GM10248 (cell line): Measurements from ENCODE around the gene TRPT1.

Source experiments
- CTCF ChIA-PET: fragments of 300-600 bp; sonication (Branson Sonifier 250); formaldehyde crosslinking; extraction: SDS; loops from one replicate; lab custom pipeline; 2021; ENCODE audit warnings: antibody characterized with exemption; lab: Yijun Ruan, JAX
- POLR2A ChIA-PET: fragments of 350-650 bp; sonication (Branson Sonifier 250); formaldehyde crosslinking; extraction: SDS; loops from one replicate; lab custom pipeline; 2020; ENCODE audit warnings: antibody characterized with exemption; lab: Yijun Ruan, JAX
- DNase-seq: peaks from one replicate; pipeline ENCODE4 v3.0.0; 2012; ENCODE audit errors: extremely low spot score
- TF ChIP-seq, protein P1 (sequence below): IDR thresholded peaks from 2 replicates; pipeline ENCODE4 v1.5.1; 2012; ENCODE audit warnings: mild to moderate bottlenecking, low read depth; ENCODE audit errors: extremely low read depth, missing control alignments, control extremely low read depth

The TRPT1 gene

DNA sequence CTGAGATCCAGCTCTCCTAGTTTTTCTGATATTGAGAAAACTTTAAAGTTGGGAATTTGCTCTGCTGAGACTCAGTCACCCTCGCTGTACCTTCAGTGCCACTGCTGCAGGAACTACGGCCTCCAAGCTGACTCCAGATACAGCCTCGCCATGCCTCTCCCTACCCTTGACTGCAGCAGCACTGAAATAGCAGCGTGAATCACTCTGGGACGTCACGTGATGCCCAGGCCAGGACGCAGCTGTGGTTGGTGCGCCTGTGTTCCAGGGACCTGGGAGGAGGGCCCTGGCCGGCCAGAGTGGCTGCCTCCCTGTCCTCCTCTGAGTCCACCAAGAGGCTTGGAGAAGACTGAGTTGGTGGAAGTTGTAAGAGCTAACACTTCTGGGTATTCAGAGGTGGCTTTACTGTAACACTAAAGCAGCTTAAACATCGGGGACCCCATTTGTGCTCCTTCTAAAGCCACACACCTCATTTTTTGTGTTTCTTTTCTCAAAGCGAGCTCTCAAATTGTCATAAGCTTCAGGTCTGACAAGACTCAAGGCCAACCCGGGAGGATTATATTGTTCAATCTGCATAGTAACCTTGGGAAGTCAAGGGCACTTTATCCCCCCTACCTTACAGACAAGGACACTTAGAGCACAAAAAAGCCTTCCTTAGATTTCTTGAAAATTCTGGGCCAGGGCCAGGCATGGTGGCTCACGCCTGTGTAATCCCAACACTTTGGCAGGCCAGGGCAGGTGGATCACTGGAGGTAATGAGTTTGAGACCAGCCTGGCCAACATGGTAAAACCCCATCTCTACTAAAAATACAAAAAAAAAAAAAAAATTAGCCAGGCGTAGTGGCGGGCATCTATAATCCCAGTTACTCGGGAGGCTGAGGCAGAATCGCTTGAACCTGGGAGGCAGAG is 44.2 kb downstream of the TRPT1 start:
- CTCF ChIA-PET, result interaction anchor here (1.0 to 2.0 kb wide), 4 partner anchors 15 to 414 kb away, joined by 3 to 8 read pairs (median 4); no protein-coding TSS in a partner anchor
- TF ChIP-seq, protein P1, sequence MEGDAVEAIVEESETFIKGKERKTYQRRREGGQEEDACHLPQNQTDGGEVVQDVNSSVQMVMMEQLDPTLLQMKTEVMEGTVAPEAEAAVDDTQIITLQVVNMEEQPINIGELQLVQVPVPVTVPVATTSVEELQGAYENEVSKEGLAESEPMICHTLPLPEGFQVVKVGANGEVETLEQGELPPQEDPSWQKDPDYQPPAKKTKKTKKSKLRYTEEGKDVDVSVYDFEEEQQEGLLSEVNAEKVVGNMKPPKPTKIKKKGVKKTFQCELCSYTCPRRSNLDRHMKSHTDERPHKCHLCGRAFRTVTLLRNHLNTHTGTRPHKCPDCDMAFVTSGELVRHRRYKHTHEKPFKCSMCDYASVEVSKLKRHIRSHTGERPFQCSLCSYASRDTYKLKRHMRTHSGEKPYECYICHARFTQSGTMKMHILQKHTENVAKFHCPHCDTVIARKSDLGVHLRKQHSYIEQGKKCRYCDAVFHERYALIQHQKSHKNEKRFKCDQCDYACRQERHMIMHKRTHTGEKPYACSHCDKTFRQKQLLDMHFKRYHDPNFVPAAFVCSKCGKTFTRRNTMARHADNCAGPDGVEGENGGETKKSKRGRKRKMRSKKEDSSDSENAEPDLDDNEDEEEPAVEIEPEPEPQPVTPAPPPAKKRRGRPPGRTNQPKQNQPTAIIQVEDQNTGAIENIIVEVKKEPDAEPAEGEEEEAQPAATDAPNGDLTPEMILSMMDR, result no peak
- POLR2A ChIA-PET, result interaction anchor here (0.5 to 1.0 kb wide), 4 partner anchors 26 to 1362 kb away, joined by 3 to 4 read pairs (median 3); no protein-coding TSS in a partner anchor
- peak; percentile 52 for DNase-seq

DNA sequence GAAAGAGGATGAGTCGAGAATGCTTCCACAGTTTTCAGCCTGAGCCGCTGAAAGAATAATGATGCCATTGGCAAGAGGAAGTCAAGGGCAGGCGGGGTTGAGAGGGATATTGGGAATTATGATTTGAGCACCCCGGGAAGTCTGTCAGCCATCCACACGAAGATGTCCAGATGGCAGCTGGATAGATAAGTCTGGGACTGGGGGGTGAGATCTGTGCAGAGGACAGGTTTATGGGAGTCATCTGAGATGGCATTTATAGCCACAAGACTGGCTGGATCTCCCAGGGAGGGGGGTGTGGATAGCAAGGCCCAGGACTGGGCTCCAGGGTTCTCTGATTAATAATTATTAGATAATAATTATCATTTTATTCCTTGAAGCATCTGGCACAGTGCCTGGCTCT is 45.1 kb downstream of the TRPT1 start:
- CTCF ChIA-PET, result interaction anchor here (1.0 to 2.0 kb wide), 4 partner anchors 14 to 413 kb away, joined by 3 to 8 read pairs (median 4); no protein-coding TSS in a partner anchor
- POLR2A ChIA-PET, result interaction anchor here (0.6 to 1.0 kb wide), 3 partner anchors 58 to 181 kb away, joined by 3 read pairs; partner anchors contain the start of gene PPP1R14B
- DNase-seq, result no peak
- TF ChIP-seq, protein P1, result no peak

DNA sequence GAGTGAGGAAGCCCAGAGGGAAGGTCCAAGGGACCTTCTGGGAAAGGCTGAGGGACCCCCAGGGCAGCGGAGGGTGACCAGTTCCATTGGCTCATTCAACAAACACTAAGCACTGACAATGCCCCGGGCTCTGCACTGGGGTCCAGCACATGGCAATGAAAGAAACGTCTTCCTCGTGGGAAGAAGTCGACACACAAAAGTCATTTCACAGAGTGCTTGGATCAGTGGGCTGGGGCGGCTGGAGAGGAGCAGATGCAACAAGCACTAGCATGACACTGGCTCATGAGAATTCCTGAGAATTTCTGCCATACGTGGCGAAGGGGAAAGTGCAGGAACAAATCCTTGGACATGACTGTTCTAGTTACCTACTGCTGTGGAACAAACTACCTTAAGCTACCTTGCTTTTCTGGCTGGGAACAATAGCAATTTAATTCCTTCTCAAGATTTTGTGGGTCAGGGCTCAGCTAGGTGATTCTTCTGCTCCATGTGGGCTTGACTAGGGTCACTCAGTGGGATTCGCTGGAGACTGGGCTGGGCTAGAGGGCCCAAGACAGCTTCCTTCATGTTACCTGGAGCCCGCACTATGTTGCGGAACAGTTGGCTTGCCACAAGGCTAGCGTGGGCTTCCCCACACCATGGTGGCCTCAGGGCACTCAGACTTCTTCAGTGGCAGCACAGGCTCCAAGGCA is 46.9 kb downstream of the TRPT1 start:
- TF ChIP-seq, protein P1, result no peak
- ChIA-PET CTCF (interaction anchor here (1.0 kb wide), 1 partner anchor 25 kb away, joined by 3 read pairs; no protein-coding TSS in a partner anchor), POLR2A (no interaction called here)
- DNase-seq, result no peak

DNA sequence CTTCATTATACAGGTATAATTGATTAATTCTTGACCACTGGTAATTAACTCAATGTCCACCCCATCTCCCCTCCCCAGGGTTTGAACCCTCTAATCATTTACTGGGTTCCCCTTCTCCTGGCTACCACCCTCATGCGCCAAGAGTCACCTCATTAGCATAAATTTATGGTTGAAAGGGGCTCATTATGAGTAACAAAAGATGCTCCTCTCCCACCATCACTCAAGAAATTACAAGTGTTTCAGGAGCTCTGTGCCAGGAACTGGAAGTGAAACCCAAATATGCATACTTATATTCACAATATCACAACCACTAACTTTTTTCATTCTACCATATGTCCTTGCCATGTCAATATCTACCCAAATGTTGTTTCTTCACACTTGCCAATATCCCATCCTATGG is 47.8 kb downstream of the TRPT1 start:
- TF ChIP-seq, protein P1, result no peak
- no peak for DNase-seq
- ChIA-PET CTCF (interaction anchor here (1.0 kb wide), 1 partner anchor 13 kb away, joined by 3 read pairs; no protein-coding TSS in a partner anchor), POLR2A (no interaction called here)

DNA sequence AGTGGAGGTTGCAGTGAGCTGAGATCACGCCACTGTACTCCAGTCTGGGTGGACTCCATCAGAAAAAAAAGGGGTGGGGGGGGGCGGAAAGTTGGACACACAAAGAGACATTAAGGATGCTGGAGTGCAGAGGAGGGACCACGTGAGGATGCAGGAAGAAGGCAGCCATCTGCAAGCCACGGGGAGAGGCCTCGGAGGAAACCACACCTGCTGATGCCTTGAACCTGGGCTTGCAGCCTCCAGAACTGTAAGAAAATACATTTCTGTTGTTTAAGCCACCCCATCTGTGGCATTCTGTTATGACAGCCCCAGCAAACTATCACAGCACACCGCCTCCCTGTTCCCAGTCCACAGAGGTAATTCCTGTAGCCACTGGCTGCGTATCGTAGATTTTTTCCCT is 49.2 kb downstream of the TRPT1 start:
- ChIA-PET CTCF (no interaction called here), POLR2A (interaction anchor here (0.6 to 0.7 kb wide), 2 partner anchors 48 to 141 kb away, joined by 6 read pairs; partner anchors contain the start of gene PRDX5)
- no peak for DNase-seq
- TF ChIP-seq, protein P1, result no peak
